Choroid plexus epithelial cell (primary cell): Measurements from ENCODE around the gene TAF5L.
A peak's percentile ranks its signal among the peaks of the same experiment; 100 is the strongest.
"Not testable (repeated sequence)": the region's sequence is repeated elsewhere in the genome, so short reads cannot be mapped to it uniquely, and the experiment has no call there.

ENCODE experiments used
- DNase-seq: peaks from one replicate; pipeline ENCODE4 v3.0.0-alpha.2; 2010; ENCODE audit warnings: low read depth
- H3K4me3 ChIP-seq: 2 replicates; pipeline ENCODE4 v1.5.1; 2011; ENCODE audit warnings: low read depth, mild to moderate bottlenecking, control low read depth, low read length, moderate library complexity
- CTCF ChIP-seq: conservative IDR thresholded peaks from 2 replicates; pipeline ENCODE4 v1.5.1; 2011; ENCODE audit warnings: low read depth, mild to moderate bottlenecking, control low read depth, inconsistent platforms, low read length, moderate library complexity

Gene TAF5L

GRCh38 chr1:229623225-229623624, 2.7 kb downstream of the TAF5L start:
- no peak for TF ChIP-seq CTCF
- DNase-seq, result no peak
- H3K4me3 ChIP-seq, result no peak overlapping the region

GRCh38 chr1:229622641-229623120, 3.2 kb downstream of the TAF5L start:
- H3K4me3 ChIP-seq, DNase-seq: not testable (repeated sequence)

- TF ChIP-seq CTCF, result no peak
- peak; percentile 21 for DNase-seq
- no peak overlapping the region for H3K4me3 ChIP-seq
Measured at GRCh38 chr1:229621663-229622062, 4.3 kb downstream of the TAF5L start.

- no peak overlapping the region for H3K4me3 ChIP-seq
- no peak for TF ChIP-seq CTCF
- DNase-seq, result peak; percentile 75
Measured at GRCh38 chr1:229620876-229621275, 5.0 kb downstream of the TAF5L start.

GRCh38 chr1:229619614-229620013, 6.3 kb downstream of the TAF5L start:
- H3K4me3 ChIP-seq, result no peak overlapping the region
- TF ChIP-seq CTCF, result no peak
- DNase-seq, result no peak

GRCh38 chr1:229619002-229619401, 6.9 kb downstream of the TAF5L start:
- TF ChIP-seq CTCF, result no peak
- no peak for DNase-seq
- H3K4me3 ChIP-seq, result no peak overlapping the region

GRCh38 chr1:229617351-229618100, 8.4 kb downstream of the TAF5L start:
- TF ChIP-seq CTCF, result no peak
- no peak for DNase-seq
- no peak overlapping the region for H3K4me3 ChIP-seq
